ENCODE results near the gene OR2AP1.
"Not testable (repeated sequence)": the region's sequence is repeated elsewhere in the genome, so short reads cannot be mapped to it uniquely, and the experiment has no call there.

Gene OR2AP1

DNA sequence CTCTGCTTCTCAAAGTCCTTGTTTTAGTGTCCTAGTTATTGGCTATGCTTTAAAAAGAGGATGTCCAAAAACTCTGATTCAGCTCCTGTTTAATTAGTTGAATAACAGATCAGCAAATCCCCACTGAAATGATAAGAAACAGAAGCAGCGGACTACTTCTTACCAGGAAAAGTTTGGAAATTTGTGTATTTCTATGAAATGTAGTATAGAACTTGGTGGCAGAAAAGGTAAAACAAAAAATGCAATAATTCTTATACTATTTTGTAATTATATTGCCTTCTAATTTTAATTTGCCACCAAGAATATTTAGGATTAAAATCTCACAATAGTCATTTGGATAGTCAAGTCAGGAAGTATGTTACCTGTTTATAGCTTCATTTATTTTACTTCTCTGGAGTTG is at the start of gene OR2AP1:
Gene OR2AP1 (plus strand): TSS at position 301 of the 400 bp plus-strand sequence. CDS start 1,947 bp downstream, outside the sequence.
- no peak for DNase-seq

DNA sequence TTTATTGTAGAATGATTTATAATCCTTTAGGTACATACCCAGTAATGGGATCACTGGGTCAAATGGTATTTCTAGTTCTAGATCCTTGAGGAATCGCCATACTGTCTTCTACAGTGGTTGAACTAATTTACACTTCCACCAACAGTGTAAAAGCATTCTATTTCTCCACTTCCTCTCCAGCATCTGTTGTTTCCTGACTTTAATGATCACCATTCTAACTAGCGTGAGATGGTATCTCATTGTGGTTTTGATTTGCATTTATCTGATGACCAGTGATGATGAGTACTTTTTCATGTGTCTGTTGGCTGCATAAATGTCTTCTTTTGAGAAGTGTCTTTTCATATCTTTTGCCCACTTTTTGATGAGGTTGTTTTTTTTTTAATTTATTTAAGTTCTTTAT is 24.0 kb upstream of the OR2AP1 start:
- DNase-seq = not testable (repeated sequence)

DNA sequence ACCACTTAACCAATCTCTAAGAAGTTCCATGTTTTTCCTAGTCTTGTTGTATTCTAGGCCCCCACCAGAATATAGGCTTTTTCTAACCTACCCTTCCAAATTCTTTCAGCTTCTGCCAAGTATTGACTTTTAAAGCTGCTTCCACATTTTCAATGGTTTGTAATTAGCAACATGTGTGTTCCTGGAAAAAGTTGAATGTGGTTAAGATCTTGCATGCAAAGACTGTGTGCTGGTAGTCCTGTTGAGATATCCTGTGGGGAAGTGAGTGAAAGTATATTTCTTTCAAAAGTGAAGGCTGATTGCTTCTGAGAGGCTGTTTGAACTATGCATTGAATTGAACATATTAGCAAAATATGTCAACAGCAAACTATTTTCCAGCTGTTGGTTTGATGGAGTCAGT is 23.5 kb upstream of the OR2AP1 start:
- no peak for DNase-seq

DNA sequence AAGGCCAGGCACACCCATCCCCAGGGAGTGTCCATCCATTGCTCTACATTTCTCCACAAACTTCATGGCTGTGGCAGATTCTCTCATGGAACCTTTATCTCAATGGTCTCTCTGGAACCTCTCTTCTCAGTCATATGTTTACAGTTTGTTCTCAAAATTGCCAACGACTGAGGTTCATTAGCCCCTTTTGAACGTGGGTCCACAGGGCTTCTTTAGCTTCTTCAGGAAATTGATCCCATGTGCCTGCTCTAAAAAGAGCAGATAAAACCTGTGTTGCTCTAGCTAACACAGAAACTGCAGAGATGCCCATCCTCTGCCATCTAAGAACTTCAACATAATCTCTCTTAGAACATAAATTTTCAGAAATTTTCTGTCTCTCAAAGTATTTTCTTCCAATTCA is 23.0 kb upstream of the OR2AP1 start, which contains the start of gene OR6C4:
Gene OR6C4 (plus strand): TSS at position 301 of the 400 bp plus-strand sequence. CDS start 1,625 bp downstream, outside the sequence.
- no peak for DNase-seq

DNA sequence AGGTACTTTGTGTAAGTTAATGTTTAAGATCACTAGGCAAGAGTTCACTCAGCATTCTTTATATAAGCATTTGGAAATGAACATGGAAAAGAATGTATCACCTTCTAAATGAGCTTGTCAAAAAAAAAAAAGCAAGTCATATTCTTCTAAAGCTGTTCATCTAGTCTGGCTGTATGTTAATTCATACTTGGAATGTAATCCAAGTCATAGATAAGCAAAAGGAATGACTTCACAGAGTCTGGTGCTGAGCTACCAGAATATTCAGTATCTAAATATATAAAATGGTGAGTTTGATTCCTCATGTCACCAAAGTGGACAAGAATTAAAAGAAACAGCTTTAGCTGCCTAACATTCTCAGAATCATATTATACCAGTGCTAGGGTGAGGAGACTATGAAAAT is 18.0 kb upstream of the OR2AP1 start:
- DNase-seq = no peak

DNA sequence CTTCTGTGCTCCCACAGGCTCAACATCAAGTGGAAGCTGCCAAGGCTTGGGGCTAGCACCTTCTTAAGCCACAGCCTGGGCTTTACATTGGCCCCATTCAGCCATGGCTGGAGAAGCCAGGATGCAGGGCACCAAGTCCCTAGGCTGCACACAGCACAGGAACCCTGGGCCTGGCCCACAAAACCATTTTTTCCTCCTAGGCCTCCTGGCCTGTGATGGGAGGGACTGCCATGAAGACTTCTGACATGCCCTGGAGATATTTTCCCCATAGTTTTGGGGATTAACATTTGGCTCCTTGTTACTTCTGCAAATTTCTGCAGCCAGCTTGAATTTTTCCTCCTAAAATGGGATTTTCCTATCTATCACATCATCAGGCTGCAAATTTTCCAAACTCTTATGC is 2.2 kb upstream of the OR2AP1 start:
- DNase-seq = not testable (repeated sequence)

DNA sequence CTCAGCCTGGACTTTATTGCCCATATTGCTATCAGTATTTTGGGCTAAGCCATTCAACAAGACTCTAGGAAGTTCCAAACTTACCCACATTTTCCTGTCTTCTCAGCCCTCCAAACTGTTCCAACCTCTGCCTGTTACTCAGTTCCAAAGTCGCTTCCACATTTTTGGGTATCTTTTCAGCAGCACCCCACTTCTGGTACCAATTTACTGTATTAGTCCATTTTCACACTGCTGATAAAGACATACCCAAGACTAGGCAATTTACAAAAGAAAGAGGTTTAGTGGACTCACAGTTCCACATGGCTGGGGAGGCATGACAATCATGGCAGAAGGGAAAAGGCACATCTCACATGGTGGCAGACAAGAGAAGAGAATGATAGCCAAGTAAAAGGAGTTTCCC is 1.6 kb upstream of the OR2AP1 start:
- DNase-seq = not testable (repeated sequence)

DNA sequence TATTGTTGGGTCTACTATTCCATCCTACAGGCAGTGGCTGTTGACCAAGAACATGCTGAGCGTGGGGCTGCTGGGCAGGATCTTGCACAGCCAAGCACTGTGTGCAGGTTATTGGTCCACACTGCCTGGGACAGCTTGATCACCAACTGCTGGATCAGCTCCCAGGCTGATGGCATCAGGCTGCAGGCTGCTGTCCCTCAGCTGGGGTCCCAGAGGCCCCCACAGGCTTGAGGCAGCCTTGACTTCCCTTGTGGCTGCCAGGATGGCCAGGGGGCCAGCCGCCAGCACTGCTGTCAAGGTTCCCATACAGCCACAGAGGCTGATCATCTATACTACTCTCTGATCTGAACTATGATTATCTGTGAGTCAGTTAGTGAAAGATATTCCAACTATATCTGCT is 9.8 kb downstream of the OR2AP1 start:
- DNase-seq = no peak

DNA sequence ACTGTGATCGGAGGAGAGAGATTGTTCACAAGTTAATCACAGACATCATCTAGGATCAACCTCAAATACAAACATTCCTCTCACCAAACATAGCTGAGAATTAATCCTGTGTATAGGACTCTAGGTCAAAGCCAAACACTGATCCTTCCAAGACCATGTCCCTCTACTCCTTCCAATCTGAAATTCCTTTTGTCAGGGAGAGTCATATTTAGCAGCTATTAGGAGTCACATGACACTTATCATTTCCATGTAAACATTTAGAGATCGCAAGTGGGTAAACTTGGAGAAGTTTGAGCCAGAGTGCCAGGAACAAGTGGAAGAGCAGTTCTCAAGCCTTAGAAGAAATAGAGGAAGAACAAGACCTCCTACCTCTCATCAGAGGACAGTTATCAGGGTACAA is 13.5 kb downstream of the OR2AP1 start:
- DNase-seq = no peak

DNA sequence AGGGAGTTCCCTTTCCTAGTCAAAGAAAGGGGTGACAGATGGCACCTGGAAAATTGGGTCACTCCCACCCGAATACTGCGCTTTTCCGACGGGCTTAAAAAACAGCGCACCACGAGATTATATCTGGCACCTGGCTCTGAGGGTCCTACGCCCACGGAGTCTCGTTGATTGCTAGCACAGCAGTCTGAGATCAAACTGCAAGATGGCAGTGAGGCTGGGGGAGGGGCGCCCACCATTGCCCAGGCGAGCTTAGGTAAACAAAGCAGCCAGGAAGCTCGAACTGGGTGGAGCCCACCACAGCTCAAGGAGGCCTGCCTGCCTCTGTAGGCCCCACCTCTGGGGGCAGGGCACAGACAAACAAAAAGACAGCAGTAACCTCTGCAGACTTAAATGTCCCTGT is 17.9 kb downstream of the OR2AP1 start:
- DNase-seq = not testable (repeated sequence)

DNA sequence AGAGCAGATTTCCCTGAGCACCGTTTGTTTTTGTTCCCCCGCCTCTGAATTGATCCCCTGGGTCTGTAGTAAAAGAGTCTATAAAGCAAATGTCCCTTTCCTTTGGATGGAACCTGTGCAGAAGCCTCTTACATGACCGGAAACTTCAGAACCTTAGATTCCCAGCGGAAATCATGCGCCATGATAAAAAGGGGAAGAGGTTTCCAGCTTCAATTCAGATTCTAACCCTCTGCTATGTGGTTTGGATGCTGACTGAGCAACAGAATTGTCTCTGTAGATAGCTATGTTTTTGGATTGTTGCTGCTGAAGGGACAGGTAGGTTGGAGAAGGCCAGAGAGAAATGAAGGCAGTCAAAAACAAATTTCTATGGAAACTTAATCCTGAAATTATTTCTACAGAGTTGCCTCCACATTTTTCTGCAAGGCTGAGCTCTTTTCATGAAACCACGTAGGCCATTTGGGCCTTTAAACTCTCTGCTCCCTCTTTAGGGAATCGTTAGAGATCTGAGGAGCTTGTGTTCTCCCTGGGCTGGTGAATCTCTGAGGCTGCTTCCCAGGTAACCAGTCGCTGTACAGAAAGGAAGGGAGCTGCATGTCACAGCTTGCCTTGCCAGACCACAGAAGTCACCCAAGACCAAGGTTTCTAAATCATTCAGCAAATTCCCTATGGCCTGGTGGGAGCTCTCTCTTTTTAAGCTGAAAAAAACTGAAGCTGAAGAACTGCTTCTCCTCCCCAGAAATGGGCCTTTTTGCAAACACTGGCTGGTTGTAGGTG is 35.7 kb downstream of the OR2AP1 start:
- no peak for DNase-seq

DNA sequence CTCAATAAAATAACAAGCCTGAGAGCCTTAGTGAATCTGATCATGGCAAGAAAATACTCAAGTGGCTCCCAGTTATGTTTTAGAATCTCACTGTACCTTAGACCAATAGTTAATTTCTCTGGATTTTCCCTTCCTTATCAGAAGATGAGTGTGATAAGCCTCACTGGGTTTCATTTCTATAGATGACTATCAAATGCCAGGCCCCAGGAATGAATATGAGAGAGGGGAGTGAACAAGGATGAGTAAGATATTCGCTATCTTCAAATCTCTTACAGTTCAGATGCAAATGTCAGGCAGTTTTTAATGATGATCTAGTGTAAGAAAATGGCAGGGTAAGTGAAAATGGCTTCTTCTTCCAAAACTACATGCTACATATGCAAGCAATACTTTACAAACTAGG is 38.3 kb downstream of the OR2AP1 start:
- DNase-seq = no peak

DNA sequence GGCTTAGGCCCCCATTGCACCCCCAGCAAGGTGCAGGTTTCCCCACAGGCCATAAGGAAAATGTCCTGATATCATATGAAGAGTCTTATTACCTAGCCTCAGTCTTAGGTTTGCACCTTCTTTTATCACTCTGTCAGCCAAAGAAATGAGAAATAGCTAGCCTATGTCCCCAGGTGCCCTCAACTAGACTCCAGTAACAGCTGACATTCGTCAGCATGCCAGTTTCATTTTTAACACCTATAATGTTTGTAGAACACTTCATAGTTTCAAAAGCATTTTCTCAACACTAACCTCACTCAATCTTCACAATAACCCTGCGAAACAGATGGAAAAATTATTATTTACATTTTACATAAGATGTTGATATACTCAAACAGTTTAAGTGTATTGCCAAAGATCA is 40.4 kb downstream of the OR2AP1 start:
- no peak for DNase-seq

DNA sequence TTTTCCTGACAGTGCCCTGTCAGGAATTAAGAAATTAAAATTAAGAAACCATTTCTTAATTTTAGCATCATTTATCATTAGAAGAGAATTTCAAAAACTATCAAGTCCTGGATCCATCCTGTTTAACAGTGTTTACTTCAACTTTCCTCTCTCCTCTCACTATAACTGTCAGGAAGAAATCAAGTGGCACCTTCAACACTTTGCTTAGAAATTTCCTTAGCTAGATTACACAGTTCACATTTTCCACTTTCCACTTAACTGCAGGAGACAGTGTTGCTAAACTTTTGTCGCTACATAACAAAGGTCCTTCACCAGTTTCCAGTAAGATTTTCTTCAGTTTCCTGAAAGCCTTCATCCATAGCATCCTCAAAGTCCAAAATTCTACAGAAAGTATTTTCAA is 42.5 kb downstream of the OR2AP1 start:
- no peak for DNase-seq

DNA sequence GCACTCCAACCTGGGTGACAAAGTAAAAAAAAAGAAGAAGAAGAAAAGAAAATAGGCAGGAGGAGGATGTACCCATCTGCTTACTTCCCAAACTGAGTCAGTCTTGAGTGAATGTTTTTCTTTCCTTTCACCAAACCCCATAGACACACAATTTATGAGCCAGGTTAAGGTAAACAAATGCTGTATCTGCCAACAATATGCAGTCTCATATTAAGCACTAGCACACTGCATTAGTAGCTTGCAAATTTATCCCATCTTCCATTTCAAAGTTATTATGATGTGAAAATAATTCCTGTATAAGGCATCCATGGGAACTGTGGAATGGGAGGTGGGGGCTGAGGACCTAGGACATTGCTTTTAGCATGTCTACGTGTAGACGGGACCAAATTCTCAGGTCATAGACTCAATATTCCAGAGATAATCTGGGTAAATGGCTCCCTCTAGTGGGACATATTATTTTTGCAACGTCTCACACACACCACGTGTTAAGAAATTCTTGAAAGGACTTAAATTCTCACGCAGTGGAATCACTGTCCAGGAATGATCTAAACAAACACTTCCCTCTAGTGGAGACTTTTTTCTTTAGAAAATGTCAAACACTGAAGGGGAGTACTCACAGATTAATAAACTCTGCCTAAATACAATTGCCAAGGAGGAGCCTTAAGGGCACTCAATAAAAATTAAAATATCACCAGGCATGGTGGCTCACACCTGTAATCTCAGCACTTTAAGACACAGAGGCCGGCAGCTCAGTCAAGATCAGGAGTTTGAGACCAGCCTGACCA is 47.3 kb downstream of the OR2AP1 start:
- DNase-seq = peak; percentile 10

DNA sequence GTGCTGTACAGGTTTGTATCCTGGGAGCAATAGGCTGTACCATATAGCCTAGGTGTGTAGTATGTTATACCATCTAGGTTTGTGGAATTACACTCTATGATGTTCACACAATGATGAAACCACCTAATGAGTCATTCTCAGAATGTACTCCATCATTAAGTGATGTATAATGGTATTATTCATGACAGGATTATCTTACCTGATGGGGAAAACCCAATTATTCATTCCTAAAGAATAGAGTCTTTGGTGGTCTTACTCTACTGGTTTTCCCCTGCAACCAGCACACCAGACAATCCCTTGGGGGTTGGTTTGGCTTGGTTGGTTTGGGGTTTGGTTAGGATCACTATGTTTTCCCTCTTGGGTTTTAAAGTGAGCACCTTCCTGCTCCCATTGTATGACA is 51.8 kb downstream of the OR2AP1 start:
- DNase-seq = no peak

Measured in activated naive CD4-positive, alpha-beta T cell treated with Interleukin-2 at 50 U/mL for 16 hours (primary cell).